ENCODE data around the gene DPYSL4. TPM values are rescaled to one million over a fixed set of nuclear protein-coding genes. Genes with fewer than 3 reads are reported as not detected.

The DPYSL4 gene
- total RNA-seq, 4 donors from 2014 or later, result 0.22 to 0.94 (median 0.34) TPM; not detected in 1

GRCh38 chr10:132211246-132211645 lies 24.5 kb downstream of the DPYSL4 start:
- TF ChIP-seq, protein P1, sequence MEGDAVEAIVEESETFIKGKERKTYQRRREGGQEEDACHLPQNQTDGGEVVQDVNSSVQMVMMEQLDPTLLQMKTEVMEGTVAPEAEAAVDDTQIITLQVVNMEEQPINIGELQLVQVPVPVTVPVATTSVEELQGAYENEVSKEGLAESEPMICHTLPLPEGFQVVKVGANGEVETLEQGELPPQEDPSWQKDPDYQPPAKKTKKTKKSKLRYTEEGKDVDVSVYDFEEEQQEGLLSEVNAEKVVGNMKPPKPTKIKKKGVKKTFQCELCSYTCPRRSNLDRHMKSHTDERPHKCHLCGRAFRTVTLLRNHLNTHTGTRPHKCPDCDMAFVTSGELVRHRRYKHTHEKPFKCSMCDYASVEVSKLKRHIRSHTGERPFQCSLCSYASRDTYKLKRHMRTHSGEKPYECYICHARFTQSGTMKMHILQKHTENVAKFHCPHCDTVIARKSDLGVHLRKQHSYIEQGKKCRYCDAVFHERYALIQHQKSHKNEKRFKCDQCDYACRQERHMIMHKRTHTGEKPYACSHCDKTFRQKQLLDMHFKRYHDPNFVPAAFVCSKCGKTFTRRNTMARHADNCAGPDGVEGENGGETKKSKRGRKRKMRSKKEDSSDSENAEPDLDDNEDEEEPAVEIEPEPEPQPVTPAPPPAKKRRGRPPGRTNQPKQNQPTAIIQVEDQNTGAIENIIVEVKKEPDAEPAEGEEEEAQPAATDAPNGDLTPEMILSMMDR (IDR thresholded peaks at IDR 0.05; ENCODE audit: low read depth), result no peak

GRCh38 chr10:132212816-132213215 lies 26.1 kb downstream of the DPYSL4 start:
- TF ChIP-seq, protein P1 (IDR thresholded peaks at IDR 0.05; ENCODE audit: low read depth), result no peak

DNA sequence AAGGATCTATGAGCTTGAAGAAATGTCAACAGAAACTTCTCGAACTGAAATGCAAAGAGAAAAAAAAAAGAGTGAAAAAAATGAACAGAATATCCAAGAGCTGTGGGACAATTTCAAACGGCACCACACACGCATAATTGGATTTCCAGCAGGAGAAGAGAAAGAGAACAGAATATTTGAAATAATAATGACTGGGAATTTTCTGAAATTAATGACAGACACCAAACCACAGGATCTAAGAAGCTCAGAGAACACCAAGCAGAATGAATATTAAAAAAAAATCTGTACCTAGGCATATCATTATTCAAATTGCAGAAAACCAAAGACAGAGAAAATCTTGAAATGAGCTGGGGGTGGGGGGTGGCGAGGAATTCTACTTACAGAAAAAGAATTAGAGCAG lies 27.2 kb downstream of the DPYSL4 start:
- TF ChIP-seq, protein P1 (IDR thresholded peaks at IDR 0.05; ENCODE audit: low read depth), result no peak

DNA sequence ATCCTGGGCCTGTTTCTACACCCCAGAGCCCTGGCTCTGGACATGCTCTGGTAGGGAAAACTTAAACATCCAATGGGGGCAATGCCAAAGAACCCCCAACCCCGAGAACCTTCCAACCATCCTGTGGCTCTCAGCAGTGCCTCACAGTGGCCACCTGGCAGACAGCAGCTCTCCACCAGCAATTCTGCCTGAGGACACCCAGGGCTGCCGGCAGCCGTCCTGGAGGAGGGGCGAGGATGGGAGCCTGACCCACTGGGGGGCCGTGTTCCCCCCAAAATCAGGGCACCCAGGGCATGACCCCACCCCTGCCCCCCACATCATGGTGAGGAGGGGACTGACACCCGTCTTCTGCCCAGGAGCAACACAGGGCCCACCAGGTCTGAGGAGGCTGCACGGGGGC lies 32.7 kb downstream of the DPYSL4 start:
- TF ChIP-seq, protein P1 (IDR thresholded peaks at IDR 0.05; ENCODE audit: low read depth), result no peak

GRCh38 chr10:132220061-132220460 lies 33.3 kb downstream of the DPYSL4 start:
- TF ChIP-seq, protein P1 (IDR thresholded peaks at IDR 0.05; ENCODE audit: low read depth), result no peak

- TF ChIP-seq, protein P1 (IDR thresholded peaks at IDR 0.05; ENCODE audit: low read depth), result no peak
Measured at GRCh38 chr10:132222726-132223125, 36.0 kb downstream of the DPYSL4 start.

- TF ChIP-seq, protein P1 (IDR thresholded peaks at IDR 0.05; ENCODE audit: low read depth), result no peak
Measured at GRCh38 chr10:132223156-132223590, 36.4 kb downstream of the DPYSL4 start.
